ENCODE results near the gene GFM1. TPM values are rescaled to one million over a fixed set of nuclear protein-coding genes. Genes with fewer than 3 reads are reported as not detected.
A peak's percentile ranks its signal among the peaks of the same experiment; 100 is the strongest.

Gene GFM1
- total and polyA plus RNA-seq, 2 of the 13 experiments (the other 11 are each of a cell fraction or from before 2014, with no cell fraction given): 10.5 to 59.0 TPM

DNA sequence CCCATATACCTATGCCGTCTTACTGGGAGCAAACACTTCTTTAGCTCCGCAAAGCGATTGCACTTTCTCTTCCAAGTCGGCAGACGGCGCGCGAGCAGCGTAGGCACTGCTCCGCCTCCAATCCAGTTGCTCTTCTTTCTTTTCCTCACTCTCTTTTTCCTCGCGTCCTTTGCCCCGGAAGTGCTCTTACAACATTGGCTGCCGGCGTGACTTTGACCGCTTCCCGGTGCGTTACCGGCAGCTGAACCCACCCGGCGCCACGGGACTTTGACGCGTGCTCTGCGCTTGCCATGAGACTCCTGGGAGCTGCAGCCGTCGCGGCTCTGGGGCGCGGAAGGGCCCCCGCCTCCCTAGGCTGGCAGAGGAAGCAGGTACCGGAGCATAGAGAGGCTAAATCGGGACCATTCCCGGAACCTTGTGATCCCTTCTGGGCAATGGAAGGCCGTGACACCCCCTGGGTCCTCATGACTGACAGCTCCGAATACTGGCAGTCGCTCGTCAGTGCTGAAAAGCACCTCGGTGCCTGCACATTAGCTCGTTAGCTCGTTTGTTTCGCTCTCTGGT, at the start of gene GFM1 (continued):
- TF ChIP-seq SMAD1 (CRISPR knock-in tag; IDR thresholded peaks at IDR 0.05; ENCODE audit: borderline replicate concordance, low read depth) (no peak; the same call in 1 of the 2 replicates), ZNF570 (CRISPR knock-in tag; IDR thresholded peaks at IDR 0.05; ENCODE audit: borderline replicate concordance) (no peak), ZNF713 (CRISPR knock-in tag; IDR thresholded peaks at IDR 0.05) (no peak), ZIK1 (CRISPR knock-in tag; IDR thresholded peaks at IDR 0.05; ENCODE audit: borderline replicate concordance, low read depth) (no peak), SAFB2 (CRISPR knock-in tag; IDR thresholded peaks at IDR 0.05; ENCODE audit: borderline replicate concordance, low read depth) (peak; percentile 50; the same call in 1 of the 2 replicates), FOXJ3 (CRISPR knock-in tag; IDR thresholded peaks at IDR 0.05; ENCODE audit: borderline replicate concordance) (no peak; the same call in 1 of the 2 replicates), TGIF2 (CRISPR knock-in tag; IDR thresholded peaks at IDR 0.05) (peak; percentile 97), GFI1 (CRISPR knock-in tag; IDR thresholded peaks at IDR 0.05; ENCODE audit: borderline replicate concordance) (peak; percentile 81), ZNF556 (CRISPR knock-in tag; IDR thresholded peaks at IDR 0.05; ENCODE audit: borderline replicate concordance) (peak; percentile 90), MATR3 (CRISPR knock-in tag; IDR thresholded peaks at IDR 0.05) (no peak), ZFP36L2 (CRISPR knock-in tag; IDR thresholded peaks at IDR 0.05) (no peak), ZNF761 (CRISPR knock-in tag; conservative IDR thresholded peaks at IDR 0.05) (no peak), ZNF24 (IDR thresholded peaks at IDR 0.05) (no peak), DR1 (CRISPR knock-in tag; IDR thresholded peaks at IDR 0.05) (peak; percentile 55; the same call in 1 of the 2 replicates), DPF2 (CRISPR knock-in tag; IDR thresholded peaks at IDR 0.05; ENCODE audit: borderline replicate concordance, low read depth) (no peak), AHR (CRISPR knock-in tag; IDR thresholded peaks at IDR 0.05) (peak; percentile 81; the same call in 1 of the 2 replicates)
- TF ChIP-seq, protein P1, sequence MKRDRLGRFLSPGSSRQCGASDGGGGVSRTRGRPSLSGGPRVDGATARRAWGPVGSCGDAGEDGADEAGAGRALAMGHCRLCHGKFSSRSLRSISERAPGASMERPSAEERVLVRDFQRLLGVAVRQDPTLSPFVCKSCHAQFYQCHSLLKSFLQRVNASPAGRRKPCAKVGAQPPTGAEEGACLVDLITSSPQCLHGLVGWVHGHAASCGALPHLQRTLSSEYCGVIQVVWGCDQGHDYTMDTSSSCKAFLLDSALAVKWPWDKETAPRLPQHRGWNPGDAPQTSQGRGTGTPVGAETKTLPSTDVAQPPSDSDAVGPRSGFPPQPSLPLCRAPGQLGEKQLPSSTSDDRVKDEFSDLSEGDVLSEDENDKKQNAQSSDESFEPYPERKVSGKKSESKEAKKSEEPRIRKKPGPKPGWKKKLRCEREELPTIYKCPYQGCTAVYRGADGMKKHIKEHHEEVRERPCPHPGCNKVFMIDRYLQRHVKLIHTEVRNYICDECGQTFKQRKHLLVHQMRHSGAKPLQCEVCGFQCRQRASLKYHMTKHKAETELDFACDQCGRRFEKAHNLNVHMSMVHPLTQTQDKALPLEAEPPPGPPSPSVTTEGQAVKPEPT (CRISPR knock-in tag; IDR thresholded peaks at IDR 0.05; ENCODE audit: low read depth): no peak
- TF ChIP-seq, protein P2, sequence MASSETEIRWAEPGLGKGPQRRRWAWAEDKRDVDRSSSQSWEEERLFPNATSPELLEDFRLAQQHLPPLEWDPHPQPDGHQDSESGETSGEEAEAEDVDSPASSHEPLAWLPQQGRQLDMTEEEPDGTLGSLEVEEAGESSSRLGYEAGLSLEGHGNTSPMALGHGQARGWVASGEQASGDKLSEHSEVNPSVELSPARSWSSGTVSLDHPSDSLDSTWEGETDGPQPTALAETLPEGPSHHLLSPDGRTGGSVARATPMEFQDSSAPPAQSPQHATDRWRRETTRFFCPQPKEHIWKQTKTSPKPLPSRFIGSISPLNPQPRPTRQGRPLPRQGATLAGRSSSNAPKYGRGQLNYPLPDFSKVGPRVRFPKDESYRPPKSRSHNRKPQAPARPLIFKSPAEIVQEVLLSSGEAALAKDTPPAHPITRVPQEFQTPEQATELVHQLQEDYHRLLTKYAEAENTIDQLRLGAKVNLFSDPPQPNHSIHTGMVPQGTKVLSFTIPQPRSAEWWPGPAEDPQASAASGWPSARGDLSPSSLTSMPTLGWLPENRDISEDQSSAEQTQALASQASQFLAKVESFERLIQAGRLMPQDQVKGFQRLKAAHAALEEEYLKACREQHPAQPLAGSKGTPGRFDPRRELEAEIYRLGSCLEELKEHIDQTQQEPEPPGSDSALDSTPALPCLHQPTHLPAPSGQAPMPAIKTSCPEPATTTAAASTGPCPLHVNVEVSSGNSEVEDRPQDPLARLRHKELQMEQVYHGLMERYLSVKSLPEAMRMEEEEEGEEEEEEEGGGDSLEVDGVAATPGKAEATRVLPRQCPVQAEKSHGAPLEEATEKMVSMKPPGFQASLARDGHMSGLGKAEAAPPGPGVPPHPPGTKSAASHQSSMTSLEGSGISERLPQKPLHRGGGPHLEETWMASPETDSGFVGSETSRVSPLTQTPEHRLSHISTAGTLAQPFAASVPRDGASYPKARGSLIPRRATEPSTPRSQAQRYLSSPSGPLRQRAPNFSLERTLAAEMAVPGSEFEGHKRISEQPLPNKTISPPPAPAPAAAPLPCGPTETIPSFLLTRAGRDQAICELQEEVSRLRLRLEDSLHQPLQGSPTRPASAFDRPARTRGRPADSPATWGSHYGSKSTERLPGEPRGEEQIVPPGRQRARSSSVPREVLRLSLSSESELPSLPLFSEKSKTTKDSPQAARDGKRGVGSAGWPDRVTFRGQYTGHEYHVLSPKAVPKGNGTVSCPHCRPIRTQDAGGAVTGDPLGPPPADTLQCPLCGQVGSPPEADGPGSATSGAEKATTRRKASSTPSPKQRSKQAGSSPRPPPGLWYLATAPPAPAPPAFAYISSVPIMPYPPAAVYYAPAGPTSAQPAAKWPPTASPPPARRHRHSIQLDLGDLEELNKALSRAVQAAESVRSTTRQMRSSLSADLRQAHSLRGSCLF (CRISPR knock-in tag; IDR thresholded peaks at IDR 0.05; ENCODE audit: borderline replicate concordance): no peak
- TF ChIP-seq, protein P3, sequence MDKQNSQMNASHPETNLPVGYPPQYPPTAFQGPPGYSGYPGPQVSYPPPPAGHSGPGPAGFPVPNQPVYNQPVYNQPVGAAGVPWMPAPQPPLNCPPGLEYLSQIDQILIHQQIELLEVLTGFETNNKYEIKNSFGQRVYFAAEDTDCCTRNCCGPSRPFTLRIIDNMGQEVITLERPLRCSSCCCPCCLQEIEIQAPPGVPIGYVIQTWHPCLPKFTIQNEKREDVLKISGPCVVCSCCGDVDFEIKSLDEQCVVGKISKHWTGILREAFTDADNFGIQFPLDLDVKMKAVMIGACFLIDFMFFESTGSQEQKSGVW (CRISPR knock-in tag; IDR thresholded peaks at IDR 0.05; ENCODE audit: borderline replicate concordance): no peak
- TF ChIP-seq, protein P4, sequence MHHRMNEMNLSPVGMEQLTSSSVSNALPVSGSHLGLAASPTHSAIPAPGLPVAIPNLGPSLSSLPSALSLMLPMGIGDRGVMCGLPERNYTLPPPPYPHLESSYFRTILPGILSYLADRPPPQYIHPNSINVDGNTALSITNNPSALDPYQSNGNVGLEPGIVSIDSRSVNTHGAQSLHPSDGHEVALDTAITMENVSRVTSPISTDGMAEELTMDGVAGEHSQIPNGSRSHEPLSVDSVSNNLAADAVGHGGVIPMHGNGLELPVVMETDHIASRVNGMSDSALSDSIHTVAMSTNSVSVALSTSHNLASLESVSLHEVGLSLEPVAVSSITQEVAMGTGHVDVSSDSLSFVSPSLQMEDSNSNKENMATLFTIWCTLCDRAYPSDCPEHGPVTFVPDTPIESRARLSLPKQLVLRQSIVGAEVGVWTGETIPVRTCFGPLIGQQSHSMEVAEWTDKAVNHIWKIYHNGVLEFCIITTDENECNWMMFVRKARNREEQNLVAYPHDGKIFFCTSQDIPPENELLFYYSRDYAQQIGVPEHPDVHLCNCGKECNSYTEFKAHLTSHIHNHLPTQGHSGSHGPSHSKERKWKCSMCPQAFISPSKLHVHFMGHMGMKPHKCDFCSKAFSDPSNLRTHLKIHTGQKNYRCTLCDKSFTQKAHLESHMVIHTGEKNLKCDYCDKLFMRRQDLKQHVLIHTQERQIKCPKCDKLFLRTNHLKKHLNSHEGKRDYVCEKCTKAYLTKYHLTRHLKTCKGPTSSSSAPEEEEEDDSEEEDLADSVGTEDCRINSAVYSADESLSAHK (CRISPR knock-in tag; IDR thresholded peaks at IDR 0.05; ENCODE audit: borderline replicate concordance): no peak
